ENCODE data around the gene PECR. TPM values are rescaled to one million over a fixed set of nuclear protein-coding genes. Genes with fewer than 3 reads are reported as not detected.
"Not testable (repeated sequence)": the region's sequence is repeated elsewhere in the genome, so short reads cannot be mapped to it uniquely, and the experiment has no call there.

PECR gene
- total RNA-seq, 2 donors from 2014 or later = 20.2 to 26.6 TPM

GRCh38 chr2:216013080-216013909 is 68.3 kb downstream of the PECR start, which contains the start of gene MREG:
MREG (minus strand) TSS chr2:216013551; CDS start chr2:216013327, 224 bp downstream.
- DNase-seq = peak; percentile 75 to 83
- intact Hi-C loops (cut with DNase I, micrococcal nuclease) = no loop called here

GRCh38 chr2:216012830-216013079 is 68.9 kb downstream of the PECR start:
- ATAC-seq (peak; percentile 19), DNase-seq (no peak)
- intact Hi-C loops (cut with DNase I, micrococcal nuclease) = no loop called here

More at GRCh38 chr2:216013080-216013909, 68.3 kb downstream of the PECR start, which contains the start of gene MREG:
- ATAC-seq = peak; percentile 82

GRCh38 chr2:216012133-216012829 is 69.3 kb downstream of the PECR start:
- DNase-seq = no peak
- peak; percentile 63 for ATAC-seq
- intact Hi-C loops (cut with DNase I, micrococcal nuclease) = no loop called here

- DNase-seq; intact Hi-C loops (cut with DNase I, micrococcal nuclease); ATAC-seq: not testable (repeated sequence)
These were observed 72.4 kb downstream of the PECR start for GRCh38 chr2:216009215-216009614.

- intact Hi-C loops (cut with DNase I, micrococcal nuclease) = no loop called here
- DNase-seq (no peak), ATAC-seq (no peak)
These were observed 73.2 kb downstream of the PECR start for GRCh38 chr2:216008387-216008786.

- intact Hi-C loops (cut with DNase I, micrococcal nuclease) = no loop called here
- ATAC-seq = no peak
- no peak for DNase-seq
These were observed 75.4 kb downstream of the PECR start for GRCh38 chr2:216006164-216006663.

GRCh38 chr2:216004697-216005283 is 76.8 kb downstream of the PECR start:
- intact Hi-C loops (cut with DNase I, micrococcal nuclease) = no loop called here
- DNase-seq (no peak), ATAC-seq (no peak)

- DNase-seq (no peak), ATAC-seq (no peak)
- intact Hi-C loops (cut with DNase I, micrococcal nuclease) = no loop called here
These were observed 77.5 kb downstream of the PECR start for GRCh38 chr2:216003876-216004696.

GRCh38 chr2:216002693-216003092 is 78.9 kb downstream of the PECR start:
- DNase-seq (no peak), ATAC-seq (no peak)
- intact Hi-C loops (cut with DNase I, micrococcal nuclease) = no loop called here

GRCh38 chr2:216002101-216002678 is 79.4 kb downstream of the PECR start:
- ATAC-seq (peak; percentile 49), DNase-seq (no peak)
- intact Hi-C loops (cut with DNase I, micrococcal nuclease) = no loop called here

GRCh38 chr2:216001216-216002100 is 80.2 kb downstream of the PECR start:
- ATAC-seq (no peak), DNase-seq (no peak)
- intact Hi-C loops (cut with DNase I, micrococcal nuclease) = no loop called here

GRCh38 chr2:215998636-215999035 is 83.0 kb downstream of the PECR start:
- DNase-seq = no peak
- intact Hi-C loops (cut with DNase I, micrococcal nuclease) = no loop called here
- peak; percentile 42 for ATAC-seq

GRCh38 chr2:215997219-215997618 is 84.4 kb downstream of the PECR start:
- intact Hi-C loops (cut with DNase I, micrococcal nuclease) = no loop called here
- no peak for ATAC-seq
- DNase-seq = no peak

- DNase-seq (no peak), ATAC-seq (no peak)
- intact Hi-C loops (cut with DNase I, micrococcal nuclease) = no loop called here
These were observed 86.7 kb downstream of the PECR start for GRCh38 chr2:215994911-215995310.

GRCh38 chr2:215988556-215989207 is 92.9 kb downstream of the PECR start:
- ATAC-seq; intact Hi-C loops (cut with DNase I, micrococcal nuclease): not testable (repeated sequence)

More at GRCh38 chr2:215988556-215989207, 92.9 kb downstream of the PECR start:
- DNase-seq = not testable (repeated sequence)

All from left colon (tissue), 2 donors.